Left renal cortex interstitium (tissue), 4 donors: ENCODE results near the gene TCAF1. TPM values are rescaled to one million over a fixed set of nuclear protein-coding genes. Genes with fewer than 3 reads are reported as not detected.

Source experiments
- DNase-seq, 4 donors: peaks; one replicate each; pipeline ENCODE4 v3.0.0-alpha.2; 2013; ENCODE audit warnings: low read depth in 4 of 4, low spot score in 2 of 4, missing footprints in 1 of 4
- polyA plus RNA-seq, 4 donors: library from polyadenylated mRNA; unstranded; fragments of 120-200 nt; gene quantifications; one replicate each; pipeline ENCODE4 v1.2.1, GENCODE V29; 2013; ENCODE audit not compliant: insufficient read length in 4 of 4

TCAF1 gene
- polyA plus RNA-seq, 4 donors, result 72.9 to 85.9 (median 77.6) TPM

DNA sequence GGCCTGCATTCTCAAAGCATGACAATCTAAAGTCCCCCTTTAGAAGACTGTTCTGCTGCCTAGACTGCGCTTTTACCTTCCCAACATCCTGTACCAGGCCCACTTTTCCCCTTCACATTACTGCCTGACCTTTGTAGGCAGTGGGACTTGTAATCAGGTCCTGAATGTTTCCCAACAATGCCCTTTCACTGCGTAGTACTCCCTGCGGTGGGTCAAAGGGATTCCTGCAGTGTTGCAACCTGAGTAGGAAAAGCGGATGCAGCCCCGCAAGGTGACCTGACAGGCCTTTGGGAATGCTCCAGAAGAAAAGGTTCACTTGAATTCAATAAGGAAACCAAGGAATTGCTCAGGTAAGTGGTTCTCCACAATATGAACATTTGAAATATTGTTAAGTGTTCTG, 4.9 kb upstream of the TCAF1 start:
- no peak for DNase-seq

- DNase-seq, result no peak
Measured at GRCh38 chr7:143906151-143906550, 4.2 kb upstream of the TCAF1 start.

DNA sequence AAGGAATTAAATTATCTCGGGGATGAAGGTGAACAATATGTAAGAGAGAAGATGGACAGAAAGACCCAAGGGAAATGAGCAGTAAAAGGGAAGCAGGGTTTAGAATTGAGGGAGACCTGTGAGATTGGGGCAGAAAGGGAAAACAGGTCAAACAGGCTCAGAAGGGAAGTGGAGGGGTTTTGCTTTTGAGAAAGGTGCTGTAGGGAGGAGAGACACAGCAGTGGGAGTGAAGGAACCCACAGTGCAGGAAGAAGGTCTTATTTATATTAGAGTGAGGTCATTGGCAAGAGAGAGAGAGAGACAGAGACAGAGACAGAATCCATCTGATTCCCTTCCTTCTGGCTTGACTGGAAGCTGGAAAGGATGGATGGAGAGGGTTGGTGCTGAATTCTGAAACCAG, 3.5 kb upstream of the TCAF1 start:
- DNase-seq, result no peak

- no peak for DNase-seq
Measured at GRCh38 chr7:143902332-143902899, 440 bp upstream of the TCAF1 start.

- DNase-seq, result no peak
Measured at GRCh38 chr7:143901332-143901667, 676 bp downstream of the TCAF1 start.

- no peak for DNase-seq
Measured at GRCh38 chr7:143900230-143900766, 1.7 kb downstream of the TCAF1 start.

GRCh38 chr7:143898810-143899209, 3.2 kb downstream of the TCAF1 start:
- no peak for DNase-seq

DNA sequence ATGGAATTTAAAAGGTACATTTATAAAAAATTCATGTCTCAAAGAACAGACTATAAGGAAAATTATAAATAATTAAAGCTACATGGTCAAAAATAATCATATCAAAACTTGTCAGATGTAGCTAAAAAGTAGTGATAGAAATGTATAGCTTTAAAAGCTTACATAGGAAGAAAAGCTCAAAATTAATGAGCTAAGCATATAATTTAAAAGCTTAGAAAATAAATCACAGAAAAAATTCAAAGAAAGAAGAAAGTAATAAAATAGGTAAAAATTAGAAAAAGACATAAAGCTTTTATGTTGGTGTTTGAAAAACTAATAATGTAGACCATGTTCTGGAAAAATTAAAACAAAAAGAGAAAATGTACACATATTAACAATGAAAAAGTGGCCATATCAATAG, 5.3 kb downstream of the TCAF1 start:
- no peak for DNase-seq

DNA sequence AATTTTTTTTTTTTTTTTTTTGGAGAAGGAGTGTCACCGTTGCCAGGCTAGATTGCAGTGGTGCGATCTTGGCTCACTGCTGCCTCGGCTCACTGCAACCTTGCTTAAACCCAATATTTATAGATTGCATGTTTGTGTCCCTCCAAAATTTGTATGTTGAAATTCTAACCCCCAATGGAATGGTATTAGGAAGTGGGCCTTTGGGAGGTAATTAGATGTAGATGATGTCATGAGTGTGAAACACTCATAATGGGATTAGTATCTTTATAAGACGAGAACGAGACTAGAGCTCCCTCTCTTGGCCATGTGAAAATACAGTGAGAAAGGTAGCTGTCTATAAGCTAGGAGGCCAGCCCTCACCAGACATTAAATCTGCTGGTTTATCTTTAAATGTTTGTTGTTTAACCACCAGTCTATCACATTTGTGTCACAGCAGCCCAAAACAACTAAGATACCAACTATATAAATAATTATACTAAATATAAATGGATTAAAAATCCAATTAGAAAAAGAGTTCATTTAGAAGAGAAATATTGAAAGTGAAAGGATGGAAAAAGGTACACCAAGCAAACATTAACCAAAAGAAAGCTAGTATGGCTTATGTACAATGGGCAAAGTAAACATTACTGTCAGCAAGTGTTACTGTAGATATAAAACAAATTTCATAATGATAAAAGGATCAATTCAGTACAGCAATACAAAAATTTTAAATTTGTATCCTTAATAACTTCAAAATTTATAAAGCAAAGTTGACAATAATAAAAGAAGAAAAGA, 9.3 kb downstream of the TCAF1 start:
- no peak for DNase-seq

GRCh38 chr7:143891457-143891856, 10.5 kb downstream of the TCAF1 start:
- DNase-seq, result no peak

DNA sequence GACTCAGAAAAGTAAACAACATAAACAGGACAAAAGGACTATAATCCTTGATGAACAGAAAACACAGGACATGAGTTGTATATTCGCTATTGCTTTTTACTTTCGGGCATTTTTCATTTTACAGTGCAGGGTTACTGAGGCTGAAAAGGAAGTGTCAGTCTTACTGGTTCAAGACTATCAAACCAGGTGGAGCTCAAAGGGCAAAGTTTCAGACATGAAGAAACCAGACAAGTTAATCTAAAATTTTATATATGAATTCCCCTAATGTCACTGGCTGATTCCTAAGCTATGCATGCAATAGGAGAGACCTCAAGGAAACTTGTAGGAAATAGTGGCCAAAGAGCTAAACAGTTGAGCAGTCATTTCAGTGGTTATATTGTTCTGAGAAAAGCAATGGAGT, 11.4 kb downstream of the TCAF1 start:
- no peak for DNase-seq

DNA sequence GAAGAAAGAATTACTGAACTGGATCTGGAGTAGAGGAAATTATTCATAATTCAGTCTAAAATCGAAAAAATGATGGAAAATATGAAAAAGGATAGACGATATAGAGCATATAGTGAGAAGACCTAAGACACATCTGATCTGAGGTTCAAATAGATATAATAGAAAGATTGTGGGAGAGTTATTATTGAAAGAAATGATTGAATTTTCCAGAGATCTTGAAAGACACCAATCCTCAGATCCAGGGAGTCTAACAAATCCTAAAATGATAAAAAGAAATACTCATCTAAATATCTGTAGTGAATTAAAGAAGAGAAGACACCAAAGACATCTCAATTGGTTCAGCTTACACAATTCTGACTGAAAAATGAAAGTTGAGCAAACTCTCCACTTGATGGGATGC, 12.9 kb downstream of the TCAF1 start:
- no peak for DNase-seq

DNA sequence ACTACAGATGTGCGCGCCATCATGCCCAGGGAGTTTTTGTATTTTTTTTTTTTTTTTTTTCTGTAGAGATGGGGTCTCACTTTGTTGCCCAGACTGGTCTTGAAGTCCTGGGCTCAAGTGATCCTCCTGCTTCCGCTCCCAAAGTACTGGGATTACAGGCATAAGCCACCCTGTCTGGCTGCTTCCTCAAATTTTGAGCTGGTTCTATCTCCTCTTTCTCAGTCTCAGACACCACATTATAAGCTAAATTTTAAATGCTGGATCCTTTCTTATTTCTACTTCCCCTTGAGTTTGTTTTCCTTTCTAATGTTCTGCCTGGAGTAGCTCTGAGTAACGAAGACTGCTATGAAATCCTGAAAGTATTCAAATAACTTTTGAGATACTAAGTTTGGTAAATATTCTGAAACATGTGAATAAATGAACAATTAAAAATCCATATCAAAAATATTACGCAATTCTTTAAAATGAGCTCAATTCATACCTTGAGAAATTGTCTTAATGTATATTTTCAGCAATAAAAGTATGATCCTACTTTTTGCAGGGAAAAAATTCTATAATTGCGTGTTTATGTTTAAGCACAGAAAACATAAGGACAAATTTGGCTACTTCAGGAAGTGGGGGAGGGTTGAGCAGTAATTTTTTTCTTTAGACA, 15.0 kb downstream of the TCAF1 start:
- DNase-seq, result no peak

DNA sequence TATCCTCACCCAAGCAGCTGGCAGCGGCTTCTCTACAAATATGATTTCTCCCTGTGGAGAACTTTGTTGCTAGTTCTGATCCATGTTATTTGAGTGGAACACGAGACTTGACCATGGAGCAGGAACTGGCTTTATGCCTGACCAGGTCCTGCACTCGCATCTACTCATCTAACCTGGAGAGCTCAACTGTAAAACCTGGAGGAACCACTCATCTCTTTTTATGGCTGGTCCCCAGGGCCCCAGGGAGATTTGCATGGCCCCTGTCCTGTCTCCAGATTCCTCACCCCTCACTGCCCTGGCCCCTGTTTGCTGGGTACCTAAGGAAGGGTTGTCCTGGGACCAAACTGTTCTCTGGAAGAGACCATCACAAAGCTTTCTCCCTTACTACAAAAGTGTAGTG, 16.0 kb downstream of the TCAF1 start:
- DNase-seq, result no peak

- DNase-seq, result peak in 2 of 4 donors; percentile 74 to 78
Measured at GRCh38 chr7:143884969-143885559, 16.9 kb downstream of the TCAF1 start.

DNA sequence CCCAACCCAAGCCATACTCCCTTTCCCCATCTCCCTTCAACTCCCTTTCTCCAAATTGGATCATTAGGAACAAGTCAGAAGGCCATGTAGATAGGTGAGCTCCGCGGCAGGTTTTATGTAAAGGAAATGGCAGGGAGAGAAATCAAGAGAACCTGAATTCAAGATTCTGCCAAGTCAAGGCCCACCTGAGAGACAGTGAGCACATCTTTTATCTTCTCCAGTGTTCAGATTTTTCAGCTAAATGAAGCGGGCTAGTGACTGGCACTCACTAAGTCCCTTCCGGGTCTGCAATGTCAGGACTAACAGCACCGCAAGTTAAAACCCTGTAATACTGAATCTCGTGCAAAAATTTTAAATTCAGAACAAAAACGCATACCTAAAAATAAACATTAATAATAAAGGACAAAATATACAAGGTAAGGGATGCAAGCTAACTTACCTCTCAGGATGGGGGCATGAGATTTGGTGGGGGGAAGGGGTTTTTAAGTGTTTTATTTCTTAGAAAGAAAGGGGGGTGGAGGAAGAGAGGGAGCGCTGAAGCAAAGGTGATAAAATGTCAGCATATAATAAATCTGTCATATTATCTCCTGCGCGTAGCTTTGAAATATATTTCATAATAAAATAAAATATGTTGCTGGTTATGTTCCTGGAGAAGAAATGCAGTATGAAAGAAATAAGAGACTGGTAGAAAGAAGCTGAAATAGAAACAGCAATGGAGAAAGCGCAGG, 17.6 kb downstream of the TCAF1 start:
- DNase-seq, result no peak

- peak in 2 of 4 donors; percentile 78 to 85 for DNase-seq
Measured at GRCh38 chr7:143882604-143883078, 19.3 kb downstream of the TCAF1 start.

DNA sequence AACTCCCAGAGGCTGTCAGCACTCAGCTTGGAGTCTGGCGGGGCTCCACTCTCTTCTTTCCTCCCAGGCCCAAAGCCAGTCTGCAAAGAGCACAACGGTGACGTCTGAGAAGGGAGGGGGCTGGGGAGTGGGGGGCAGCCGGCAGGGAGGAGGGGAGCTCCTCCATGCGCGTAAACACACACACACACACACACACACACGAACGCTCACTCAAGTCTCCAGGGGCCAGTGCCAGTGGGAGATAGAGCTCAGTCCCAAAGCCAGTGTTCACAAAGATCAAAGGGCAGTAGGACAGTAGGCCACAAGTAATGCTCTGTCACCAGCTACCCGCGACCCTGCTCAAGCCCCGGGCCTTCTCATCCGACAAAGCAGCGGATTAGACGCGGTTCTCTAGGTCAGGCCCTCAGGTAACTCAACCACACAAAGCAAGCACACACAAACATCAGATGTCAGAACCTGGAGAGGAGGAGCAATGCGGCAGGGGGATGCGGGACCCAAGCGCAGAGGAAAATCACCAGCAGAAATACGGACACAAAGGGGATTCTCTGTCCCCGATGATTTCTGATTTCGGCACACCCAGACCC, 19.9 kb downstream of the TCAF1 start:
- peak in 2 of 4 donors; percentile 66 to 82 for DNase-seq

GRCh38 chr7:143878884-143879283, 23.1 kb downstream of the TCAF1 start:
- no peak for DNase-seq

GRCh38 chr7:143877098-143877497, 24.9 kb downstream of the TCAF1 start:
- DNase-seq, result no peak
